CD4-positive, alpha-beta T cell (primary cell): Measurements from ENCODE around the gene HECTD4. TPM values are rescaled to one million over a fixed set of nuclear protein-coding genes. Genes with fewer than 3 reads are reported as not detected.

ENCODE experiments used
- ATAC-seq: fragments of 200-7000 bp; cut with Tn5 transposase; one replicate; pipeline ENCODE4 v1.10.0; 2022; ENCODE audit warnings: mild to moderate bottlenecking; ENCODE audit not compliant: poor library complexity
- CTCF ChIA-PET: fragments of 350-600 bp; sonication (Branson Sonifier 250); formaldehyde crosslinking; loops from one replicate; lab custom pipeline; 2021; ENCODE audit warnings: antibody characterized with exemption, inconsistent platforms; lab: Charles Lee
- POLR2A ChIA-PET: fragments of 350-600 bp; sonication (Branson Sonifier 250); formaldehyde crosslinking; loops from one replicate; lab custom pipeline; 2021; ENCODE audit warnings: antibody characterized with exemption, inconsistent platforms; lab: Charles Lee
- DNase-seq, 14 experiments: peaks; one replicate each; pipeline ENCODE4 v3.0.0-alpha.2; 2013 to 2020; ENCODE audit warnings: mixed read lengths in 2 of 14
- H3K27ac ChIP-seq, 2 donors: one replicate each; pipeline versions ENCODE4 v1.5.1 to v1.7.0; 2013; ENCODE audit warnings: low read length in 2 of 2, low read depth in 1 of 2, mild to moderate bottlenecking in 1 of 2
- H3K27me3 ChIP-seq, 2 experiments: 1 replicate in 1 of 2; 2 replicates in 1 of 2; pipeline versions ENCODE4 v1.6.1 to v1.7.0; 2013; ENCODE audit warnings: low read length in 2 of 2, control low read depth in 1 of 2, mild to moderate bottlenecking in 1 of 2, moderate library complexity in 1 of 2; ENCODE audit not compliant: insufficient read depth in 2 of 2, control insufficient read depth in 1 of 2
- H3K36me3 ChIP-seq: one replicate; pipeline ENCODE4 v1.6.1; 2013; ENCODE audit warnings: low read length, control low read depth; ENCODE audit not compliant: insufficient read depth
- H3K4me1 ChIP-seq: one replicate; pipeline ENCODE4 v1.6.1; 2013; ENCODE audit warnings: low read length, control low read depth; ENCODE audit not compliant: insufficient read depth
- H3K4me3 ChIP-seq: one replicate; pipeline ENCODE4 v1.5.1; 2013; ENCODE audit warnings: mild to moderate bottlenecking, low read length, moderate library complexity
- H3K9me3 ChIP-seq, 2 experiments: 1 replicate in 1 of 2; 2 replicates in 1 of 2; pipeline versions ENCODE4 v1.6.1 to v1.7.0; 2013; ENCODE audit warnings: low read length in 2 of 2, mild to moderate bottlenecking in 2 of 2, control low read depth in 1 of 2, moderate library complexity in 1 of 2; ENCODE audit not compliant: control insufficient read depth in 1 of 2, insufficient read depth in 1 of 2
- H3K27ac Mint-ChIP-seq: one replicate; pipeline ENCODE4 v1.8.0; 2020; ENCODE audit warnings: mixed read lengths
- H3K27me3 Mint-ChIP-seq: one replicate; pipeline ENCODE4 v1.8.0; 2021; ENCODE audit warnings: mixed read lengths
- H3K36me3 Mint-ChIP-seq: one replicate; pipeline ENCODE4 v1.8.0; 2021; ENCODE audit warnings: low read depth, mixed read lengths
- H3K4me1 Mint-ChIP-seq: one replicate; pipeline ENCODE4 v1.8.0; 2021; ENCODE audit warnings: low read depth, mixed read lengths
- H3K4me3 Mint-ChIP-seq: one replicate; pipeline ENCODE4 v1.8.0; 2020; ENCODE audit warnings: mild to moderate bottlenecking, mixed read lengths
- H3K9me3 Mint-ChIP-seq: one replicate; pipeline ENCODE4 v1.8.0; 2020; ENCODE audit warnings: mixed read lengths
- intact Hi-C, 2 experiments: fragments of 100-400 bp; cut with DNase I in 1 of 2; cut with micrococcal nuclease in 1 of 2; formaldehyde crosslinking; loops; one replicate each; pipeline versions ENCODE4 v1.15.1 to v1.9.0; 2023 to 2025; cut with DNase I, micrococcal nuclease
- total RNA-seq, 174 experiments: library from RNA in 2 of 174; stranded (reverse) in 2 of 174; gene quantifications; one replicate each; pipeline ENCODE4 v1.2.3 and lab custom pipeline; 2021 to 2026
- TF ChIP-seq, protein P1 (sequence below): fragments of 200-600 bp; IDR thresholded peaks from one replicate; pipeline ENCODE4 v1.8.0; 2022; ENCODE audit warnings: antibody characterized with exemption, mild to moderate bottlenecking

Gene HECTD4
- total RNA-seq, 2 experiments from 2014 or later = 40.2 to 43.3 TPM

DNA sequence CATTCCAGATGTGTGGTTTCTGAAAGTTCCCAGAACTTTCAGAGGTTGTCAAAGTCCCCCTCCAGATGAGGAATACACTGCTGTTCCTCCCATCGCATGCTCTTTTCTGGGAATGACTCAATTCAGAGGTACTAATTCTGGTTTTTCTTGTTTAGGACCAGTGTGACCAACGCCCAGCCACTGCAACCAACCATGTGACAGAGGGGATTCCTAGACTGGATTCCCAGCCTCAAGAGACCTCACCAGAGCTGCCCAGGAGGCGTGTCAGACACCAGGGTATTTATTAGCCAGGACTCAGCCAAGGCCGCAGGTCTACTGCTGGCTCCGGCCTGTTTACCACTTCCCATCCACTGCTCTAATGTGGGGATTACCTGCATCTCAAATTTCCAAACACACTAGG, 232.6 kb downstream of the HECTD4 start:
- no peak overlapping the region for H3K4me3 Mint-ChIP-seq
- H3K36me3 ChIP-seq = peaks cover 89% of the 10 kb centered on the region
- TF ChIP-seq, protein P1, sequence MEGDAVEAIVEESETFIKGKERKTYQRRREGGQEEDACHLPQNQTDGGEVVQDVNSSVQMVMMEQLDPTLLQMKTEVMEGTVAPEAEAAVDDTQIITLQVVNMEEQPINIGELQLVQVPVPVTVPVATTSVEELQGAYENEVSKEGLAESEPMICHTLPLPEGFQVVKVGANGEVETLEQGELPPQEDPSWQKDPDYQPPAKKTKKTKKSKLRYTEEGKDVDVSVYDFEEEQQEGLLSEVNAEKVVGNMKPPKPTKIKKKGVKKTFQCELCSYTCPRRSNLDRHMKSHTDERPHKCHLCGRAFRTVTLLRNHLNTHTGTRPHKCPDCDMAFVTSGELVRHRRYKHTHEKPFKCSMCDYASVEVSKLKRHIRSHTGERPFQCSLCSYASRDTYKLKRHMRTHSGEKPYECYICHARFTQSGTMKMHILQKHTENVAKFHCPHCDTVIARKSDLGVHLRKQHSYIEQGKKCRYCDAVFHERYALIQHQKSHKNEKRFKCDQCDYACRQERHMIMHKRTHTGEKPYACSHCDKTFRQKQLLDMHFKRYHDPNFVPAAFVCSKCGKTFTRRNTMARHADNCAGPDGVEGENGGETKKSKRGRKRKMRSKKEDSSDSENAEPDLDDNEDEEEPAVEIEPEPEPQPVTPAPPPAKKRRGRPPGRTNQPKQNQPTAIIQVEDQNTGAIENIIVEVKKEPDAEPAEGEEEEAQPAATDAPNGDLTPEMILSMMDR = no peak
- no peaks in the 10 kb centered on the region for H3K4me1 ChIP-seq
- no peaks in the 10 kb centered on the region for H3K4me1 Mint-ChIP-seq
- H3K27me3 Mint-ChIP-seq = no peaks in the 10 kb centered on the region
- CTCF ChIA-PET = no interaction called here
- H3K4me3 ChIP-seq = no peak overlapping the region
- H3K36me3 Mint-ChIP-seq = peaks cover 87% of the 10 kb centered on the region
- intact Hi-C loops = no loop called here
- H3K9me3 ChIP-seq = peaks cover 0 to 12% of the 10 kb centered on the region in 2 experiments
- POLR2A ChIA-PET = interaction anchor here (2.1 kb wide), 1 partner anchor 19 kb away, joined by 4 read pairs; no protein-coding TSS in a partner anchor
- peaks cover 1% of the 10 kb centered on the region for H3K9me3 Mint-ChIP-seq
- DNase-seq (peak in 1 of 14 experiments; percentile 8), ATAC-seq (no peak)
- H3K27ac ChIP-seq = no peak overlapping the region
- no peak overlapping the region for H3K27ac Mint-ChIP-seq
- H3K27me3 ChIP-seq = no peaks in the 10 kb centered on the region

DNA sequence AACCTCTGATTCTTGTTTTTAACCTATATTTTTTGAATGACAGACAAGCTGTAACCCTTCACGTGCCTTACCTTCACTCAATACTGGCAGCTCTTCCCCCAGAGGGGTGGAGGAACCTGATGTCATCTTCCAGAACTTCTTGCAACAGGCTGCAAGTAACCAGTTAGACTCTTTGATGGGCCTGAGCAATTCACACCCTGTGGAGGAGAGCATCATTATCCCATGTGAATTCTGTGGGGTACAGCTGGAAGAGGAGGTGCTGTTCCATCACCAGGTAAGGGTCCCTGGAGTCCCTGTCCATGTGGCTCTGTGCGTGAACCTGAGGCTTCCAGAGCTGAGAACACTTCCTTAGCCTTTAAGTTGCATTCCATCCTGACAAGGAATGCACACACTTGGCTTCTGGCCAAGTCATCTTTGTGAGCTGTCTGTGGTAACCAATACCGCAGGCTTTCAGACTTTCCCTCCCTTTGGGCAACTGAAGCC, 234.2 kb downstream of the HECTD4 start:
- intact Hi-C loops = no loop called here
- DNase-seq = peak in 1 of 14 experiments; percentile 14
- H3K27me3 ChIP-seq = no peaks in the 10 kb centered on the region
- H3K4me3 ChIP-seq = no peak overlapping the region
- no peaks in the 10 kb centered on the region for H3K27me3 Mint-ChIP-seq
- peaks cover 0 to 3% of the 10 kb centered on the region in 2 experiments for H3K9me3 ChIP-seq
- TF ChIP-seq, protein P1 = no peak
- ChIA-PET CTCF (interaction anchor here (0.5 kb wide), 1 partner anchor 1442 kb away, joined by 3 read pairs; no protein-coding TSS in a partner anchor), POLR2A (interaction anchor here (2.1 kb wide), 1 partner anchor 18 kb away, joined by 4 read pairs; no protein-coding TSS in a partner anchor)
- H3K36me3 Mint-ChIP-seq = peaks cover 85% of the 10 kb centered on the region
- no peak for ATAC-seq
- no peak overlapping the region for H3K27ac Mint-ChIP-seq
- no peaks in the 10 kb centered on the region for H3K4me1 Mint-ChIP-seq
- no peaks in the 10 kb centered on the region for H3K4me1 ChIP-seq
- no peak overlapping the region for H3K4me3 Mint-ChIP-seq
- H3K27ac ChIP-seq = no peak overlapping the region
- H3K9me3 Mint-ChIP-seq = no peaks in the 10 kb centered on the region
- peaks cover 87% of the 10 kb centered on the region for H3K36me3 ChIP-seq

DNA sequence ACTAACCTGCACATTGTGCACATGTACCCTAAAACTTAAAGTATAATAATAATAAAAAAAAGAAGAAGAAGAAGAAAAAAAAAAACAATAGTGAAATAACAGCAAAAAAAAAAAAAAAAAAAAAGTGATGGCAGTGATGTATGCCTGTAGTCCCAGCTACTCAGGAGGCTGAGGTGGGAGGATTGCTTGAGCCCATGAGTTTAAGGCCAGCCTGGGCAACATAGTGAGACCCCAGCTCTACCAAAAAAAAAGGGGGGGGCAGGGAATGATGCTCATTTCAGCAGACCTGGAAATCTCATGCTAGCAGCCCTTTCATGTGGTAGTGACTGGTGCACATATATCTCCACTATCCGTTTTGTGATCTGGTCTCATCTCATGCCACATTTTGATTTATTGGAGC, 236.1 kb downstream of the HECTD4 start:
- Mint-ChIP-seq H3K4me1 (no peaks in the 10 kb centered on the region), H3K36me3 (peaks cover 83% of the 10 kb centered on the region), H3K9me3 (no peaks in the 10 kb centered on the region), H3K4me3 (no peak overlapping the region), H3K27me3 (no peaks in the 10 kb centered on the region), H3K27ac (no peak overlapping the region)
- CTCF ChIA-PET = no interaction called here
- intact Hi-C loops = no loop called here
- Histone ChIP-seq H3K36me3 (peaks cover 82% of the 10 kb centered on the region), H3K4me1 (no peaks in the 10 kb centered on the region), H3K27me3 (no peaks in the 10 kb centered on the region), H3K4me3 (no peak overlapping the region), H3K9me3 (no peaks in the 10 kb centered on the region), H3K27ac (no peak overlapping the region)
- DNase-seq (no peak), ATAC-seq (no peak)
- TF ChIP-seq, protein P1 = no peak
- POLR2A ChIA-PET = interaction anchor here (1.1 to 1.3 kb wide), 2 partner anchors 11 to 14 kb away, joined by 3 to 4 read pairs; no protein-coding TSS in a partner anchor
